BLaER1 (cell line): ENCODE data around the gene IL24.

Experiments
- H3K27ac ChIP-seq: shearing (Covaris generic); formaldehyde crosslinking; 2 replicates; pipeline ENCODE4 v1.8.1; 2022
- H3K27me3 ChIP-seq: shearing (Covaris generic); formaldehyde crosslinking; 2 replicates; pipeline ENCODE4 v1.8.1; 2022
- H3K36me3 ChIP-seq: shearing (Covaris generic); formaldehyde crosslinking; 2 replicates; pipeline ENCODE4 v1.8.1; 2022
- H3K4me1 ChIP-seq: shearing (Covaris generic); formaldehyde crosslinking; 2 replicates; pipeline ENCODE4 v1.8.1; 2022
- H3K4me2 ChIP-seq: shearing (Covaris generic); formaldehyde crosslinking; 2 replicates; pipeline ENCODE4 v1.8.1; 2022
- H3K4me3 ChIP-seq: shearing (Covaris generic); formaldehyde crosslinking; 2 replicates; pipeline ENCODE4 v1.8.1; 2022
- H3K9ac ChIP-seq: shearing (Covaris generic); formaldehyde crosslinking; 2 replicates; pipeline ENCODE4 v1.8.1; 2022
- H3K9me3 ChIP-seq: shearing (Covaris generic); formaldehyde crosslinking; 2 replicates; pipeline ENCODE4 v1.8.1; 2022
- H4K20me1 ChIP-seq: shearing (Covaris generic); formaldehyde crosslinking; 2 replicates; pipeline ENCODE4 v1.8.1; 2022
- Cebpa-rat ChIP-seq: shearing (Covaris generic); IDR thresholded peaks from 2 replicates; pipeline ENCODE4 v1.8.1; 2022

Gene IL24

DNA sequence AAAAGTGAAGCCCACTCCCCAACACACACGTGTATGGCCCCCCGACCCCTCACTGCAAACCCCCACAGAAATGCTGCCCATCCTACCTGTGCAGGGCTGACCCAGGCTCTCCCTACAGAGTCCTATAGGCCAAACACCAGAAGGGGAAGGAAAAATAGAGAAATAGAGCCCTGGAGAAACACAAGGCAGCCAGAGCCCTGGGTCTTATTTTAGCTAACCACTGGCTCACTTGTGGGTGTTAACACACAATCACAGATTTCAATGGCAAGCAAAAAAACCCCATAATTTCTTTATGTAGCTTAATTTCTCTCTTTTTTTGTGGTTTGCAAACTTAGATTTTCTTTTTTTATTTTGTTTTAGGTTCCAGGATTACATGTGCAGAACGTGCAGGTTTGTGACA lies 50.0 kb downstream of the IL24 start:
- Histone ChIP-seq H3K27me3 (no peaks in the 10 kb centered on the region), H3K36me3 (no peaks in the 10 kb centered on the region)

DNA sequence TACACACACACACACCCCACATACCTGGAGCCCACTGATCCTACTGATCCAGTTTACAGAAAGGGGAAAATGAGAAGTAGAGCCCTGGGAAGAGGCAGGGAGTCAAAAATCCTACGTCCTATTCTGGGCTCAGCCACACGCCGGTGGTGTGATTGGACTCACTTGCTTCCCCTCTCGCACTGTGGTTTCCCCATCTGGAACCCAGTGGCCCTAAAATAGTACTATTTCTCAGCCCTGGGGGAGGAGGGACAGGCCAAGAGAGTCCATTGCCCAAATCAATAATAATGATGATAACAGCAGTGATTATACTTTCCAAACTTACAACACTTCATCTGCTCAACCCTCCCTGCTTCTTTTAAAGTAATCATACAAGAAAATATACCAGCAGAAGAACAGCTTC lies 52.0 kb downstream of the IL24 start:
- no peaks in the 10 kb centered on the region for H4K20me1 ChIP-seq

More for the DNA sequence above, 50.0 kb downstream of the IL24 start:
- H3K9me3 ChIP-seq = no peaks in the 10 kb centered on the region; the same call in 1 of the 2 replicates
- no peaks in the 10 kb centered on the region for H4K20me1 ChIP-seq
- TF ChIP-seq Cebpa-rat = no peak
- H3K4me3 ChIP-seq = no peak overlapping the region
- H3K4me2 ChIP-seq = 0 out of 2 replicates have a peak overlapping the region, but pooled peaks have one; percentile 80
- H3K4me1 ChIP-seq = peaks cover 49% of the 10 kb centered on the region
- H3K27ac ChIP-seq = no peak overlapping the region
- no peak overlapping the region for H3K9ac ChIP-seq

DNA sequence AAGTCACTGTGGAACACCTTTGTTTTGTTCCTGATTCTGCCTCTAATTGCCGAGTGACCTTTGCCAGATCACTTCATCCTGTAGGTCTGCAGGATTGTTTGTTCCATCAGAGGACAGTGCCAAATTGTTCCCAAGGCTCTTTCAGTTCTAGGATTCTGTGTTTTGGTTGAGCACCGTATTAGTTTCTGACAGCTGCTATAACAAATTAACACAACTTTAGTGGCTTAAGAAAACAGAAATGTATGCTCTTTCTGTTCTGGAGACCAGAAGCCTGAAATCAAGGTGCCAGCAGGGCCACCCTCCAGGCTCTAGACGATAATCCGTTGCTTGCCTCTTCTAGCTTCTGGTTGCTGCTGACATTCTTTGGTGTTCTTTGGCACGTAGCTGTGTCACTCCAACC lies 52.4 kb downstream of the IL24 start:
- H3K4me2 ChIP-seq = peak overlapping the region; percentile 80
- no peaks in the 10 kb centered on the region; the same call in 1 of the 2 replicates for H3K9me3 ChIP-seq
- H3K27me3 ChIP-seq = no peaks in the 10 kb centered on the region
- H3K4me1 ChIP-seq = peaks cover 49% of the 10 kb centered on the region
- no peak overlapping the region; the same call in 1 of the 2 replicates for H3K9ac ChIP-seq
- H3K4me3 ChIP-seq = no peak overlapping the region
- H3K36me3 ChIP-seq = no peaks in the 10 kb centered on the region
- H4K20me1 ChIP-seq = no peaks in the 10 kb centered on the region
- no peak for TF ChIP-seq Cebpa-rat
- 0 out of 2 replicates have a peak overlapping the region, but pooled peaks have one; percentile 57 for H3K27ac ChIP-seq

More for the DNA sequence above, 52.0 kb downstream of the IL24 start:
- Histone ChIP-seq H3K4me3 (no peak overlapping the region), H3K36me3 (no peaks in the 10 kb centered on the region), H3K27me3 (no peaks in the 10 kb centered on the region), H3K9ac (peak overlapping the region; percentile 59; the same call in 1 of the 2 replicates), H3K4me1 (peaks cover 49% of the 10 kb centered on the region), H3K4me2 (peak overlapping the region; percentile 80), H3K9me3 (no peaks in the 10 kb centered on the region; the same call in 1 of the 2 replicates), H3K27ac (peak overlapping the region; percentile 57)
- TF ChIP-seq Cebpa-rat = no peak

DNA sequence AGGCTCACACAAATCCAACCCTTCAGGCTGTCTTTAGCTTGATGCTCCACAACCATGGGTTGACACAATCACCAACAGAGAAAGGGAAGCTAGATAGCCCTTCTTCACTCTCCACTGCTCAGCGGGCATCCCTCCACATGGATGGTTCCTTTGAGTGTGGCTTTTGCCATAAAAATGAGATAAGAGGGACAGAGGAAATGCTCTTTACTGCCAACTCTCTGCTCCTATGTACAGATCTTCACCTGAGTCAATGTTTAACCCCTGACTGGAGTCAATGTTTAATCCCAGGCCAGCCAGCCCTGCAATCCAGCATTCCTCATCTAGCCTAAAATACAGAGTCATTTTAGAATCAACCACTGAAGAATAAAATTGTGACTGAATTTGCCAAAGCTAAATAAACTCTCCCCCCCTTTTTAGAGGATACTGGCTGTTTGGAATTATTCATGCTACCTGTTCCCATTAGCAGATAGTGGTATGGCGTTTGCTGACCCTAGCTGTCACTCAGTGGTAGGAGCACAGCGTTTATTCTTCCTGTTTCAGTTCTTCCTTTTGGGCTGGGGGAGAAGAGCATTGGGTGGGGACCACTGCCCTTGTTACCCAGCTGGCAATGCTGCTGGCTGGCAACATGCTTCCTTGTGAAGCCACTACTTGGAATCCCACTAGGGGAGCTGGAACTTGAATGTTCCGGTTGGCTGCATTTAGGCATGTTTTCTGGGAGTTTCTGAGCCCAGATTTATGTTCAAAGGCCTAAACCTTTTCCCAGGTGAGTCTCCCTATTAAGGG lies 54.3 kb downstream of the IL24 start:
- Histone ChIP-seq H3K9ac (no peak overlapping the region), H3K36me3 (no peaks in the 10 kb centered on the region), H3K27me3 (no peaks in the 10 kb centered on the region), H3K9me3 (no peaks in the 10 kb centered on the region; the same call in 1 of the 2 replicates), H4K20me1 (no peaks in the 10 kb centered on the region), H3K27ac (no peak overlapping the region), H3K4me2 (no peak overlapping the region), H3K4me3 (no peak overlapping the region), H3K4me1 (peaks cover 61% of the 10 kb centered on the region)
- TF ChIP-seq Cebpa-rat = no peak

DNA sequence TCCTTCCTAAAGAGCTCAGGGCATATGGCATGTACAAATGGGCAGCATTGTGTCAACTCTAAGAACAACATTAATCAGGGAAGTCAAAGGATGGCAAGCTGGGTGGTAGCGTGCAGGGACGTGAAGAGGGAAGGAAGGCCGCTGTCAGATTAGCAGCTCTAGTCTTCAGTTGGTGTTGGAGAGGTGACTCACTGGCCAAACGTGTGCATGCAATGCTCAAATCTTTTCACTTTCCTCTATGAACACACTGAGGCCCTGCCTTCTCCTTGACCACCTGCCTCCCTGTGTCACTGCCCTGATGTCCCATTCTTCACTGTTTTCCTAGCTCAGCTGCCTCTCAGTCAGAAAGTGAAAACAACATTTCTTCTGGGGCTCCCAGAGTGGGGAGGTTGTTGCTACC lies 54.9 kb downstream of the IL24 start:
- Histone ChIP-seq H3K27ac (no peak overlapping the region), H3K4me3 (no peak overlapping the region), H3K36me3 (no peaks in the 10 kb centered on the region), H3K9me3 (no peaks in the 10 kb centered on the region; the same call in 1 of the 2 replicates), H4K20me1 (no peaks in the 10 kb centered on the region), H3K27me3 (no peaks in the 10 kb centered on the region), H3K4me1 (peaks cover 62% of the 10 kb centered on the region), H3K9ac (no peak overlapping the region), H3K4me2 (no peak overlapping the region)
- TF ChIP-seq Cebpa-rat = no peak

DNA sequence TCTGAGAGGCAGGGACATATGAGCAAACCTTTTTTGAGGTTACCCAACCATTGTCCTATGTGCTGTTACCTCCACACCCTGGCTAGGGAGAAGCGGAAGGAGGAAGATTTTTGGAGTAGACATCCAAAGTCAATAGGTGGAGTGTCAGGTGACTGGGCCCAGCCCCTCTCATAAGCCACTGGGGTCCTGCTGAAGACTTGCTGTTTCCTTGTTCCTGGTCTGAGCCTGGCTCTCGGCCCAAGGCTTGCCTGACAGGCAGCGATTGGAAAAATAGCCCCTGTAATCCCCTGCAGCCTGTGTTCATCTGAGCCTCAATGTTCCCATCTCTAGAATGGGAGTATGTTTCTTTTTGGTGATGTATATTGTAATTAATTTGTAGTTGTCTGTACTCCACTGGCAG lies 55.9 kb downstream of the IL24 start:
- no peak overlapping the region for H3K9ac ChIP-seq
- H3K36me3 ChIP-seq = no peaks in the 10 kb centered on the region
- peaks cover 53% of the 10 kb centered on the region for H3K4me1 ChIP-seq
- no peak for TF ChIP-seq Cebpa-rat
- H3K9me3 ChIP-seq = no peaks in the 10 kb centered on the region; the same call in 1 of the 2 replicates
- H3K27ac ChIP-seq = no peak overlapping the region
- H3K4me2 ChIP-seq = no peak overlapping the region
- no peak overlapping the region for H3K4me3 ChIP-seq
- no peaks in the 10 kb centered on the region for H3K27me3 ChIP-seq
- no peaks in the 10 kb centered on the region for H4K20me1 ChIP-seq

DNA sequence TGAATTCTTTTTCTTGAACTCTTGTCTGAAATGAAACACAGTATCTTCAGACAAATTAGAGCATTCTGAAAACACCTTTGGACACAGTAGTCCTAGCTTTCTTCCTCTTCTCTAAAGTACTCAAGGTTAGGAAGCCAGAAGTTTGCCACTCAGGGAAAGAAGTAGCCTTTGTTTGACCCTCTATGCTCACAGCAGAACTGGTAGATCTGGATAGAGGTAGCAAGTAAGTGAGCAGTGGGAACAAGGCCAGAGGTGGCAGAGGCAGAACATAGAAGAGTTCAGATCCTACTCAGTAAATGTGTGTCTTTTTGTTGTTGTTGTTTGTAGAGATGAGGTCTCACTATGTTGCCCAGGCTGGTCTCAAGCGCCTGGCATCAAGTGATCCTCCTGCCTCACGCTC lies 56.4 kb downstream of the IL24 start:
- no peak for TF ChIP-seq Cebpa-rat
- Histone ChIP-seq H4K20me1 (no peaks in the 10 kb centered on the region), H3K9ac (no peak overlapping the region), H3K4me3 (no peak overlapping the region), H3K36me3 (no peaks in the 10 kb centered on the region), H3K4me1 (peaks cover 48% of the 10 kb centered on the region), H3K27me3 (no peaks in the 10 kb centered on the region), H3K9me3 (no peaks in the 10 kb centered on the region; the same call in 1 of the 2 replicates), H3K4me2 (no peak overlapping the region), H3K27ac (no peak overlapping the region)
